Right atrium auricular region (tissue), 2 donors: Measurements from ENCODE around the gene SLC36A1. TPM values are rescaled to one million over a fixed set of nuclear protein-coding genes. Genes with fewer than 3 reads are reported as not detected.
A peak's percentile ranks its signal among the peaks of the same experiment; 100 is the strongest.

ENCODE experiments used
- DNase-seq: peaks from one replicate; pipeline ENCODE4 v3.0.0-alpha.2; 2019; ENCODE audit warnings: low spot score
- H3K27ac ChIP-seq, 2 donors: fragments of 200-600 bp; sonication (generic); 1 replicate in 1 of 2; 2 replicates in 1 of 2; pipeline ENCODE4 v1.5.1; 2016 to 2019
- H3K27me3 ChIP-seq, 2 donors: fragments of 200-600 bp; sonication (generic); one replicate each; pipeline versions ENCODE4 v1.5.1 to v1.6.0; 2017 to 2019
- H3K36me3 ChIP-seq: fragments of 200-600 bp; sonication (generic); one replicate; pipeline ENCODE4 v1.5.1; 2016
- H3K4me1 ChIP-seq, 2 donors: fragments of 200-600 bp; sonication (generic); one replicate each; pipeline versions ENCODE4 v1.5.1 to v1.6.0; 2017 to 2019
- H3K4me3 ChIP-seq, 2 donors: fragments of 200-600 bp; sonication (generic); 1 replicate in 1 of 2; 2 replicates in 1 of 2; pipeline ENCODE4 v1.5.1; 2017 to 2019; ENCODE audit warnings: mild to moderate bottlenecking in 1 of 2, moderate library complexity in 1 of 2
- H3K9me3 ChIP-seq, 2 donors: fragments of 200-600 bp; sonication (generic); one replicate each; pipeline ENCODE4 v1.5.1; 2019
- total RNA-seq, 2 donors: library from RNA; depleted of rRNA; stranded (reverse); fragments of >200 nt; gene quantifications; one replicate each; pipeline ENCODE4 v1.1.0, GENCODE V29; 2016
- TF ChIP-seq, protein P1 (sequence below), 2 donors: fragments of 200-600 bp; sonication (generic); IDR thresholded peaks; one replicate each; pipeline ENCODE4 v1.5.1; 2019; ENCODE audit warnings: antibody characterized with exemption in 2 of 2

Gene SLC36A1
- total RNA-seq, 2 donors from 2014 or later: 3.9 to 5.8 TPM

DNA sequence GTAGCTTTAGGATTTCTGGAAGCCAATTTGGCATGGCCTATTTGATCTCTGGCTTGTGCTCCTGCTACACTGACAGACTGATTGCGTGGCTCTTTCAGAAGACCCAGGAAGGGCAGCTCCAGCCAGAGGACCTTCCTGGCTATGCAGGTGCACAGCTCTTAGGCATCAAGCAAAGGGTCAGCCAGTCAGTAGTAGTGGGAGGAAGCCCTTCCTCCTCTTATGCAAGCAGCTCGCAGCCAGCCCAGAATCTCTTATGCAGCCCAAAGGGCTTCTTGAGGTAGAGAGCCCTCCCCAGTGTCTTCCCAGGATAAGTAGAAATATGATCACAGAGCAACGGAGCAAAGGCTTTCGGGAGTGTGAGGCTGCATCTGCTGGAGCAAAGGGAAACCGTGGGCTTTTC, 43.2 kb downstream of the SLC36A1 start:
- Histone ChIP-seq H3K27ac (no peak overlapping the region), H3K27me3 (no peaks in the 10 kb centered on the region), H3K9me3 (no peaks in the 10 kb centered on the region), H3K4me1 (no peaks in the 10 kb centered on the region), H3K4me3 (no peak overlapping the region), H3K36me3 (peaks cover 27% of the 10 kb centered on the region)
- TF ChIP-seq, protein P1, sequence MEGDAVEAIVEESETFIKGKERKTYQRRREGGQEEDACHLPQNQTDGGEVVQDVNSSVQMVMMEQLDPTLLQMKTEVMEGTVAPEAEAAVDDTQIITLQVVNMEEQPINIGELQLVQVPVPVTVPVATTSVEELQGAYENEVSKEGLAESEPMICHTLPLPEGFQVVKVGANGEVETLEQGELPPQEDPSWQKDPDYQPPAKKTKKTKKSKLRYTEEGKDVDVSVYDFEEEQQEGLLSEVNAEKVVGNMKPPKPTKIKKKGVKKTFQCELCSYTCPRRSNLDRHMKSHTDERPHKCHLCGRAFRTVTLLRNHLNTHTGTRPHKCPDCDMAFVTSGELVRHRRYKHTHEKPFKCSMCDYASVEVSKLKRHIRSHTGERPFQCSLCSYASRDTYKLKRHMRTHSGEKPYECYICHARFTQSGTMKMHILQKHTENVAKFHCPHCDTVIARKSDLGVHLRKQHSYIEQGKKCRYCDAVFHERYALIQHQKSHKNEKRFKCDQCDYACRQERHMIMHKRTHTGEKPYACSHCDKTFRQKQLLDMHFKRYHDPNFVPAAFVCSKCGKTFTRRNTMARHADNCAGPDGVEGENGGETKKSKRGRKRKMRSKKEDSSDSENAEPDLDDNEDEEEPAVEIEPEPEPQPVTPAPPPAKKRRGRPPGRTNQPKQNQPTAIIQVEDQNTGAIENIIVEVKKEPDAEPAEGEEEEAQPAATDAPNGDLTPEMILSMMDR (IDR thresholded peaks at IDR 0.05): no peak
- DNase-seq: peak; percentile 38

GRCh38 chr5:151491062-151491461, 43.7 kb downstream of the SLC36A1 start:
- Histone ChIP-seq H3K4me3 (no peak overlapping the region), H3K27ac (no peak overlapping the region), H3K4me1 (no peaks in the 10 kb centered on the region), H3K36me3 (peaks cover 27% of the 10 kb centered on the region), H3K9me3 (no peaks in the 10 kb centered on the region), H3K27me3 (no peaks in the 10 kb centered on the region)
- TF ChIP-seq, protein P1 (IDR thresholded peaks at IDR 0.05): no peak
- DNase-seq: peak; percentile 38

DNA sequence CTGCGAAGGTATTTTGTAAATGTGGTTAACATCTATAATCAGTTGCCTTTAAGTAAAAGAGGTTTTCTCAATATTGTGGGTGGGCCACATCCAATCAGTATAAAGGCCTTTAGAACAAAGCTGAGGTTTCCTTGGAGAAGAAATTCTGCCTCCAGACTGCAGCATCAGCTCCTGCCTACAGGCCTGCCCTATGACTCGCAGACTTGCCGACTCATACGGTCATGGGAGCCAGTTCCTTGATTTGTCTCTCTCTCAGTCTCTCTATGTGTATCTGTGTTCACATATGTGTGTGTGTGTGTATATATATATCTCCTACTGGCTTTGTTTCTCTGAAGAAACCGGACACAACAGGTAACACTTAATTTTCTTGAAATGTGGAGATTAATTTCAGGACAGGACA, 45.3 kb downstream of the SLC36A1 start:
- no peak overlapping the region for H3K27ac ChIP-seq
- no peak overlapping the region for H3K4me3 ChIP-seq
- DNase-seq: peak; percentile 52
- H3K27me3 ChIP-seq: no peaks in the 10 kb centered on the region
- H3K4me1 ChIP-seq: no peaks in the 10 kb centered on the region
- H3K9me3 ChIP-seq: no peaks in the 10 kb centered on the region
- H3K36me3 ChIP-seq: peaks cover 17% of the 10 kb centered on the region
- TF ChIP-seq, protein P1 (IDR thresholded peaks at IDR 0.05): no peak

DNA sequence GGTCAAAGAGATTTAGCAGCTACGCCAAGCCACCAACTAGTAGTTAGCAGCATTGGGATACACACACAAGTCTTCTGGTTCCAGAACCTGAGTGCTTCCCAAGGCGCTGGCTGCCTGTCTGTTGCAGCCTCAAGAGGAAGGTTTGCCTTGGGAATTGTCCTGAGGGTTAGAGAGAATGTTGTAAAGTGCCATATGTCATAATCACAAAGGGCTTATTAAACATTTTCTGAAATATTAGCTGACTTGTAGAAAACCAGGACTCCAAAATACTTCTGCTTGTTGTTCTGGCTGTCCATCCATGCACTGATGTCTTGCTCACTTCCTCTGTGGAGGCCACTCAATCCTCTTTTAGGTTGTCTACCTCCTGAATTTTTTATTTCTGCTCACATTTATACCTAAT, 46.3 kb downstream of the SLC36A1 start:
- H3K36me3 ChIP-seq: peaks cover 8% of the 10 kb centered on the region
- TF ChIP-seq, protein P1 (IDR thresholded peaks at IDR 0.05): no peak
- no peaks in the 10 kb centered on the region for H3K9me3 ChIP-seq
- no peaks in the 10 kb centered on the region for H3K4me1 ChIP-seq
- DNase-seq: peak; percentile 51
- H3K27ac ChIP-seq: peak overlapping the region in 1 of 2 donors; percentile 4
- no peak overlapping the region for H3K4me3 ChIP-seq
- no peaks in the 10 kb centered on the region for H3K27me3 ChIP-seq

DNA sequence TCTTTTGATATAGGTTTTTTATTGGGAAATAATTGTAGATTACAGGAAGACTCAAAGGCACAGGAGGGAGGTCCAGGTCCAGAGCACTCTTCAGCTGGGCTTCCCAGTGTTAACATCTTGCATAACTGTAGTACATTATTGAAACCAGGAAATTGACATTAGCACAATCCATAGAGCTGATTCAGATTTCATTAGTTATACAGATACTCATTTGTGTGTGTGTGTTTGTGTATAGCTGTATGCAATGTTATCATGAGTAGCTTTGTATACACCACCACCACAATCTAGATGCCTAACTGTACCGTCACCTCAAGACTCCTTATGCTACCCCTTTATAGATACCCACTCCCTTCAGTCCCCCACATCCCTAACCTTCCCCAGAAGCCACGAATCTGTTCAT, 47.9 kb downstream of the SLC36A1 start:
- no peaks in the 10 kb centered on the region for H3K36me3 ChIP-seq
- H3K4me1 ChIP-seq: no peaks in the 10 kb centered on the region
- TF ChIP-seq, protein P1 (IDR thresholded peaks at IDR 0.05): no peak
- H3K27ac ChIP-seq: no peak overlapping the region
- no peak overlapping the region for H3K4me3 ChIP-seq
- H3K27me3 ChIP-seq: no peaks in the 10 kb centered on the region
- DNase-seq: no peak
- H3K9me3 ChIP-seq: no peaks in the 10 kb centered on the region

GRCh38 chr5:151496041-151496484, 48.7 kb downstream of the SLC36A1 start:
- TF ChIP-seq, protein P1 (IDR thresholded peaks at IDR 0.05): no peak
- Histone ChIP-seq H3K36me3 (no peaks in the 10 kb centered on the region), H3K27me3 (no peaks in the 10 kb centered on the region), H3K9me3 (no peaks in the 10 kb centered on the region), H3K27ac (no peak overlapping the region), H3K4me1 (no peaks in the 10 kb centered on the region), H3K4me3 (no peak overlapping the region)
- no peak for DNase-seq
